Suppressor macrophage treated with lipopolysaccharide for 1 hour (primary cell): ENCODE data around the gene MEIG1.
"Not testable (repeated sequence)": the region's sequence is repeated elsewhere in the genome, so short reads cannot be mapped to it uniquely, and the experiment has no call there.

Experiments used
- DNase-seq, 3 donors: peaks; one replicate each; pipeline ENCODE4 v3.0.0-alpha.2; 2020 to 2022

The MEIG1 gene, protein sequence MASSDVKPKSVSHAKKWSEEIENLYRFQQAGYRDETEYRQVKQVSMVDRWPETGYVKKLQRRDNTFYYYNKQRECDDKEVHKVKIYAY

GRCh38 chr10:14959221-14960057 lies at the start of gene MEIG1:
MEIG1 (plus strand) TSS chr10:14959388; CDS start chr10:14966469, 7,081 bp downstream.
- DNase-seq: peak; percentile 88 to 94 (median 91)

DNA sequence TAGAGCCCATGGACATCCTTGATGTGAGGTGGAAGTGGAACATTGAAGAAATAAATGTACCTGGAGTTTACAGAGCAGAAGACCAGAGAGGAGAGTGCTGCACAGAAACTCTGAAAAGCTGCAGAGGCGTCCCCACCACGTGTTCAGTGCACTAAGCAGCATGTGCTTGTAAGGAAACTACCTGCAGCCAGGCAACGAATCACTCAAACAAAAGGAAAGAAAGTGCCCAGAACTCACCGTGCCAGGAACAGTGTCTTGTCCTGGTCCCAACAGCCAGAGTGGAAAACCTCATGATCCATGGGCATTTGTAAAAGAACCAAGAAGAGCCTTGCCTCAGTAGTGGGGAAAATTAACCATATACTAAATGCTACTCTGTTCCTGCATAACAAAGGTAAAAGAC lies 48.2 kb upstream of the MEIG1 start:
- DNase-seq: no peak

GRCh38 chr10:14911801-14912200 lies 47.4 kb upstream of the MEIG1 start:
- DNase-seq: no peak

DNA sequence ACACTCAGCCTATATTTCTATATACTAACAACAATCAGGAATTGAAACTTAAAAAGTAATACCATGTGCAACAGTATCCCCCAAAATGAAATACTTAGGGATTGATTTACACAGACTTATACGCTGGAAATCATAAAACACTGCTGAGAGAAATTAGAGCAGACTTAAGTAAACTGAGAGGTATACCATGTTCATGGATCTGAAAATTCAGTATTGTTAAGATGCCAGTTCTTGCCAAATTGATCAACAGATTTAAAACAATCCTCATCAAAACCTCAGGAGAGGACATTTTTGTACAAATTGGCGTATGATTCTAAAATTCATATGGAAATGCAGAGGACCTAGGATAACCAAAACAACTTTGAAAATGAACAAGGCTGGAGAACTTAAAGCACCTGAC lies 42.6 kb upstream of the MEIG1 start:
- DNase-seq: no peak

GRCh38 chr10:14917827-14918226 lies 41.4 kb upstream of the MEIG1 start:
- DNase-seq: no peak

- DNase-seq: no peak
These were observed 40.2 kb upstream of the MEIG1 start for GRCh38 chr10:14918964-14919363.

DNA sequence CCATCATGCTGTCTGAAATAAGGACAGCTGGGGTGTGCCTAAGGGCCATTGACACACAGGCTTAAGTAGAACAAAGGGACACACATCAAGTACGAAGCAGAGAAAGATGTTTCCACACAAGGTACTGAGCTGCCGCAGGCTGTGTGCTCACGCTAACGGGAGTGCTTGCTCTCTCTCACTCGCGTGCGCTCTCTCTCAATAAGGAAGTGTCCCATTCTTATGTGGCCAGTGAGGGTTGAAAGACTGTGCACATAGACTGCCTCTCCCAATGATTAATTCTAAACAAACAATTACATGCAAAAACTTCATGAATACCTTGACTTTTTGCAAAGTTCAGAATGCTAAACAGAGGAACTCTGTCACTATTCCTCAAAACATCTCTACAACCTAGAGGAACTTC lies 35.2 kb upstream of the MEIG1 start:
- no peak for DNase-seq

GRCh38 chr10:14925268-14925667 lies 33.9 kb upstream of the MEIG1 start:
- DNase-seq: no peak

- DNase-seq: no peak
These were observed 33.1 kb upstream of the MEIG1 start for GRCh38 chr10:14926061-14926470.

- no peak for DNase-seq
These were observed 32.3 kb upstream of the MEIG1 start for GRCh38 chr10:14926722-14927416.

- no peak for DNase-seq
These were observed 28.6 kb upstream of the MEIG1 start for GRCh38 chr10:14930610-14931009.

- DNase-seq: no peak
These were observed 22.6 kb upstream of the MEIG1 start for GRCh38 chr10:14936584-14936983.

- peak; percentile 66 to 70 (median 70) for DNase-seq
These were observed 20.2 kb upstream of the MEIG1 start for GRCh38 chr10:14938971-14939370.

- not testable (repeated sequence) for DNase-seq
These were observed 16.8 kb upstream of the MEIG1 start for GRCh38 chr10:14942147-14942949.

- not testable (repeated sequence) for DNase-seq
These were observed 16.2 kb upstream of the MEIG1 start for GRCh38 chr10:14942950-14943338.

DNA sequence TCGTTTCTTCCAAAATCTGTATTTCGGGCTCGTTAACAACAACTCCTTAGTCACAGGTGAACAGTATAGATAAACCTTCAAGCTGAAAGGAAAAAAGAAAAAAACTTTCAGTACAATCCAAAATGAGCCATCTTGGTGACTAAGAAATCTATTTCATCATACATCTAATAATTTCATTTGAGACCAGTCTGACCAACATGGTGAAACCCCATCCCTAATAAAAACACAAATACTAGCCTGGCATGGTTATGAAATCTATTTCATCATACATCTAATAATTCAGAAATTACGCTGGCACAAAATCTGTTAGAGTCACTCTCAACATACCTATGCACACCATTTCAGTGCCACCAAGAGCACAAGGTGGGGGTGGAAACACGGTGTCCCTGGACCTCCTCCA lies 14.1 kb upstream of the MEIG1 start:
- DNase-seq: peak; percentile 4 to 52 (median 40)

GRCh38 chr10:14947268-14947667 lies 11.9 kb upstream of the MEIG1 start:
- no peak for DNase-seq

GRCh38 chr10:14949291-14949690 lies 9.9 kb upstream of the MEIG1 start:
- no peak for DNase-seq

DNA sequence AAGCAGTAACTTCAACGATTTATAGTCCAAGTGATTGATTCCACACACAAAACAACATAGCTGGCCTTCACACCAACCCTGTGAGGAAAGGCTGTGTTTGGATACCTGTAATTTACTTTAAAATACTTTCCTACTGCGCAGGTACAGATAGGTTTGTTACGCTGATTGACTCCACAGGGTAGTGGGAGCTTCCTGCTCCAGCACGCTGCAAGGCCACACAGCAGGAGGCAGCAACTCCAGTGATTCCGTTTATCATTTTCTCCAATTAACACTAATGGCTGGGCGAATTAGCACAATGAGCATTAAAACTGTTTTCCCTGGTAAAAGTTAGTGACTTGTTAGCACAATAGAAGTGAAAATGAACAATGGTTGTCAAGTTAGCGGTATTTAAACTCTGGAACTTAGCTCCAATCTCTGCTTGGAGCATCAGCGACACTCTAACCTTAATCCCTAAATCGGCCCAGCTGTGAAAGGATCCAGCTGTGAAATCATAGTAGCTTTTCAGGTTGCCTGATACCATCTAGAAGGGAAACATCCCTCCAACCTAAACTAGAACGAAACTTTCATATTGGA lies 6.3 kb upstream of the MEIG1 start:
- DNase-seq: peak in 1 of 3 donors; percentile 2

DNA sequence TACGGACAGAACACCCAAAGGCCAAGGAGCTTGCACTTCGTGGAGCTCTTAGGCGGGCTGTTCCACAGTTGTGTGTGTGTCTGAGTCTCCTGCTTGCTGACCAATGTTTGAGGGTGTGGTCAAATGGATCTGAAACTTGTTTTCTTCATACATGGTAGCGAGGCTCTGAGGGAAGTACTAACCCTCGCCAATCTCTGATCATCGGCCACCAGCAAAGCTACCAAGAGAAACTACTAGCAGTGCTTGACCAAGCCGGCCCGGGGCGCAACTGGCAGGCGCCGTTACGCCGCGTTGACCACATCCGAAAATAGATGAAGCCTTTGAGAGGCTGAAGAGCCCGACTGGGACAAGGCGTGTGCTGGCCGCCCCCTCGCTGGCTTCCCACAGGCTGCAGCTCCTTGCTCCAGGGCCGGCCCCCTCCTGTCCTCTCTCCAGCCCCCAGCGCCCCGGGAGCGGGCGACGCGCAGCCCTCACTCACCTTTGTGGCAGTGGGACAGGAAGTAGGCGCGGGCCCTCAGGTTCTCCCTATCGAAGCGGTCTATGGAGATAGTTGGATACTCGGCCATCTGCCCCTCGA lies 5.7 kb upstream of the MEIG1 start:
- peak; percentile 55 to 75 (median 63) for DNase-seq

GRCh38 chr10:14954001-14954770 lies 5.0 kb upstream of the MEIG1 start, which contains the start of gene DCLRE1C:
DCLRE1C (minus strand) TSS chr10:14954096; CDS start chr10:14954010, 86 bp downstream.
- DNase-seq: peak; percentile 93 to 95 (median 94)
